ENCODE data around the gene FOXA2.
"Not testable (repeated sequence)": the region's sequence is repeated elsewhere in the genome, so short reads cannot be mapped to it uniquely, and the experiment has no call there.

Gene FOXA2

GRCh38 chr20:22604815-22605214 lies 20.4 kb upstream of the FOXA2 start:
- no peak overlapping the region for H3K4me3 ChIP-seq (replicated peaks in 1 of 2; ENCODE audit: low read depth in 2 of 2, low read length in 2 of 2)
- no peak for TF ChIP-seq CTCF (IDR thresholded peaks at IDR 0.05; ENCODE audit: low read depth, low read length)

GRCh38 chr20:22601361-22602141 lies 17.2 kb upstream of the FOXA2 start:
- no peak for DNase-seq (ENCODE audit: low read depth in 2 of 2)
- TF ChIP-seq CTCF (IDR thresholded peaks at IDR 0.05; ENCODE audit: low read depth, low read length): no peak
- H3K4me3 ChIP-seq (replicated peaks in 1 of 2; ENCODE audit: low read depth in 2 of 2, low read length in 2 of 2): no peak overlapping the region

More at GRCh38 chr20:22604815-22605214, 20.4 kb upstream of the FOXA2 start:
- no peak for DNase-seq (ENCODE audit: low read depth in 2 of 2)

- not testable (repeated sequence) for H3K4me3 ChIP-seq (replicated peaks in 1 of 2; ENCODE audit: low read depth in 2 of 2, low read length in 2 of 2); DNase-seq (ENCODE audit: low read depth in 2 of 2)
Observed at GRCh38 chr20:22599258-22599657, 14.9 kb upstream of the FOXA2 start.

GRCh38 chr20:22597303-22597702 lies 12.9 kb upstream of the FOXA2 start:
- H3K4me3 ChIP-seq (replicated peaks in 1 of 2; ENCODE audit: low read depth in 2 of 2, low read length in 2 of 2): no peak overlapping the region
- DNase-seq (ENCODE audit: low read depth in 2 of 2): no peak
- no peak for TF ChIP-seq CTCF (IDR thresholded peaks at IDR 0.05; ENCODE audit: low read depth, low read length)

GRCh38 chr20:22590662-22591061 lies 6.3 kb upstream of the FOXA2 start:
- no peak for TF ChIP-seq CTCF (IDR thresholded peaks at IDR 0.05; ENCODE audit: low read depth, low read length)
- no peak for DNase-seq (ENCODE audit: low read depth in 2 of 2)
- no peak overlapping the region for H3K4me3 ChIP-seq (replicated peaks in 1 of 2; ENCODE audit: low read depth in 2 of 2, low read length in 2 of 2)

- no peak overlapping the region for H3K4me3 ChIP-seq (replicated peaks in 1 of 2; ENCODE audit: low read depth in 2 of 2, low read length in 2 of 2)
- peak in 1 of 2 donors; percentile 10 for DNase-seq (ENCODE audit: low read depth in 2 of 2)
- TF ChIP-seq CTCF (IDR thresholded peaks at IDR 0.05; ENCODE audit: low read depth, low read length): peak; percentile 44
Observed at GRCh38 chr20:22586645-22587310, 2.4 kb upstream of the FOXA2 start.

- no peak for TF ChIP-seq CTCF (IDR thresholded peaks at IDR 0.05; ENCODE audit: low read depth, low read length)
- no peak for DNase-seq (ENCODE audit: low read depth in 2 of 2)
- no peak overlapping the region for H3K4me3 ChIP-seq (replicated peaks in 1 of 2; ENCODE audit: low read depth in 2 of 2, low read length in 2 of 2)
Observed at GRCh38 chr20:22585786-22586493, 1.6 kb upstream of the FOXA2 start.
